Keratinocyte (primary cell): ENCODE measurements around the gene SLC35B2.

Source experiments
- EZH2 ChIP-seq: IDR thresholded peaks from one replicate; pipeline ENCODE4 v1.6.1; 2012; ENCODE audit warnings: inconsistent platforms, mild to moderate bottlenecking, low read length, moderate library complexity
- TF ChIP-seq, protein P1 (sequence below), 3 experiments: IDR thresholded peaks in 1 of 3; conservative IDR thresholded peaks in 1 of 3; optimal IDR thresholded peaks in 1 of 3; 2 replicates in 2 of 3; 3 replicates in 1 of 3; pipeline versions ENCODE3 to v1.5.1; 2011; ENCODE audit warnings: low read length in 3 of 3, mild to moderate bottlenecking in 3 of 3, moderate library complexity in 2 of 3, control low read depth in 1 of 3, inconsistent platforms in 1 of 3; ENCODE audit not compliant: insufficient read depth in 2 of 3; ENCODE audit errors: extremely low read depth in 1 of 3

DNA sequence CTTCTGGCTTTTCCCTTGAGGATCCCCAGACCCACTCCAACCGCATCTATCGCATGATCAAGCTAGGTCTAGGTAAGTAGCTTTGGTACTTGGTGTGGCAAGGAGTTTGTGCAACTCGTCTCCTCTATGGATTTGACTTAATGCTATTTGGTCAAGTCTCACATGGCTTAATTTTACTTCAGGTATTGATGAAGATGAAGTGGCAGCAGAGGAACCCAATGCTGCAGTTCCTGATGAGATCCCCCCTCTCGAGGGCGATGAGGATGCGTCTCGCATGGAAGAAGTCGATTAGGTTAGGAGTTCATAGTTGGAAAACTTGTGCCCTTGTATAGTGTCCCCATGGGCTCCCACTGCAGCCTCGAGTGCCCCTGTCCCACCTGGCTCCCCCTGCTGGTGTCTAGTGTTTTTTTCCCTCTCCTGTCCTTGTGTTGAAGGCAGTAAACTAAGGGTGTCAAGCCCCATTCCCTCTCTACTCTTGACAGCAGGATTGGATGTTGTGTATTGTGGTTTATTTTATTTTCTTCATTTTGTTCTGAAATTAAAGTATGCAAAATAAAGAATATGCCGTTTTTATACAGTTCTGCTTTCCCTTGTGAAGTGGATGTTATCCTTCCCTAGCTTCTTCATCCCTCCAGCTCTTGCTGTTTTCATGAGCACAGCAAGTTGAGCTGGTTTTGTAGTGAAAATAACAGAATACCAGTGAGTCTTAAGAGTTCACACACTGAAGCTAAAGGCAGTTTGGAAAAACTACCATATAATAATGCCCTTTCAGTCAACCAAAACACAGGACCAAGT is 3.8 kb downstream of the SLC35B2 start:
- TF ChIP-seq, protein P1, sequence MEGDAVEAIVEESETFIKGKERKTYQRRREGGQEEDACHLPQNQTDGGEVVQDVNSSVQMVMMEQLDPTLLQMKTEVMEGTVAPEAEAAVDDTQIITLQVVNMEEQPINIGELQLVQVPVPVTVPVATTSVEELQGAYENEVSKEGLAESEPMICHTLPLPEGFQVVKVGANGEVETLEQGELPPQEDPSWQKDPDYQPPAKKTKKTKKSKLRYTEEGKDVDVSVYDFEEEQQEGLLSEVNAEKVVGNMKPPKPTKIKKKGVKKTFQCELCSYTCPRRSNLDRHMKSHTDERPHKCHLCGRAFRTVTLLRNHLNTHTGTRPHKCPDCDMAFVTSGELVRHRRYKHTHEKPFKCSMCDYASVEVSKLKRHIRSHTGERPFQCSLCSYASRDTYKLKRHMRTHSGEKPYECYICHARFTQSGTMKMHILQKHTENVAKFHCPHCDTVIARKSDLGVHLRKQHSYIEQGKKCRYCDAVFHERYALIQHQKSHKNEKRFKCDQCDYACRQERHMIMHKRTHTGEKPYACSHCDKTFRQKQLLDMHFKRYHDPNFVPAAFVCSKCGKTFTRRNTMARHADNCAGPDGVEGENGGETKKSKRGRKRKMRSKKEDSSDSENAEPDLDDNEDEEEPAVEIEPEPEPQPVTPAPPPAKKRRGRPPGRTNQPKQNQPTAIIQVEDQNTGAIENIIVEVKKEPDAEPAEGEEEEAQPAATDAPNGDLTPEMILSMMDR (optimal IDR thresholded peaks at IDR 0.05 in 1 of 3, IDR thresholded peaks at IDR 0.05 in 1 of 3, conservative IDR thresholded peaks at IDR 0.05 in 1 of 3; ENCODE audit: extremely low read depth in 1 of 3, insufficient read depth in 2 of 3, low read length in 3 of 3) = peak; percentile 49 to 64 (median 54)
- TF ChIP-seq EZH2 = no peak
